ENCODE data around the gene METTL22.

GRCh38 chr16:8583732-8584131 lies 37.8 kb upstream of the METTL22 start:
- TF ChIP-seq, protein P1, sequence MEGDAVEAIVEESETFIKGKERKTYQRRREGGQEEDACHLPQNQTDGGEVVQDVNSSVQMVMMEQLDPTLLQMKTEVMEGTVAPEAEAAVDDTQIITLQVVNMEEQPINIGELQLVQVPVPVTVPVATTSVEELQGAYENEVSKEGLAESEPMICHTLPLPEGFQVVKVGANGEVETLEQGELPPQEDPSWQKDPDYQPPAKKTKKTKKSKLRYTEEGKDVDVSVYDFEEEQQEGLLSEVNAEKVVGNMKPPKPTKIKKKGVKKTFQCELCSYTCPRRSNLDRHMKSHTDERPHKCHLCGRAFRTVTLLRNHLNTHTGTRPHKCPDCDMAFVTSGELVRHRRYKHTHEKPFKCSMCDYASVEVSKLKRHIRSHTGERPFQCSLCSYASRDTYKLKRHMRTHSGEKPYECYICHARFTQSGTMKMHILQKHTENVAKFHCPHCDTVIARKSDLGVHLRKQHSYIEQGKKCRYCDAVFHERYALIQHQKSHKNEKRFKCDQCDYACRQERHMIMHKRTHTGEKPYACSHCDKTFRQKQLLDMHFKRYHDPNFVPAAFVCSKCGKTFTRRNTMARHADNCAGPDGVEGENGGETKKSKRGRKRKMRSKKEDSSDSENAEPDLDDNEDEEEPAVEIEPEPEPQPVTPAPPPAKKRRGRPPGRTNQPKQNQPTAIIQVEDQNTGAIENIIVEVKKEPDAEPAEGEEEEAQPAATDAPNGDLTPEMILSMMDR (IDR thresholded peaks at IDR 0.05), result no peak
- no peak for TF ChIP-seq ZFX (IDR thresholded peaks at IDR 0.05; ENCODE audit: borderline replicate concordance)

Data from 22Rv1 (cell line).